Epithelial cell of prostate (primary cell): ENCODE data around the gene FAHD1.
A peak's percentile ranks its signal among the peaks of the same experiment; 100 is the strongest.

Experiments used
- DNase-seq: peaks from one replicate; pipeline ENCODE4 v3.0.0-alpha.2; 2011; ENCODE audit warnings: low read depth, low spot score
- H3K27ac ChIP-seq: fragments of 450-650 bp; 2 replicates; pipeline ENCODE4 v1.5.1; 2017; ENCODE audit warnings: mild to moderate bottlenecking

Gene FAHD1

DNA sequence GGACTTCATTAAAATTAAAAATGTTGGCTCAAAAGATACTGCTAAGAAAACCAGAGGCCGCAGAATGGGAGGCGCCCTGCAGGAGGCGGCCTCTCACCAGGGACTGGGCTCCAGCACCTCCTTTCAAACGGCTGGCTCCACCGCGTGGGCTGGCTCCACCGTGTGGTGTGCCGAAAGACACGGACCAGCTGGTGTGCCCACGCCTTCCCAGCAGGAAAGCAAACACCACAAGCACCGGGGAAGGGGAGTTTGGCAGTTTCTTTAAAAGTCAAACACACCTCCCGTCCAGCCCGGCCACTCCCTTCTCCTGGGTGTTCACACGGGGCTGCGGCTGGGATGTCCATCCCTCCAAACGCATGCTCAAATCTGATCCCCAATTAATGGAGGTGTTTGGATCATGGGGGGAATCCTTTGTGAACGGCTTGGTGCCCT lies 14.3 kb upstream of the FAHD1 start:
- H3K27ac ChIP-seq, result no peak overlapping the region
- peak; percentile 26 for DNase-seq

DNA sequence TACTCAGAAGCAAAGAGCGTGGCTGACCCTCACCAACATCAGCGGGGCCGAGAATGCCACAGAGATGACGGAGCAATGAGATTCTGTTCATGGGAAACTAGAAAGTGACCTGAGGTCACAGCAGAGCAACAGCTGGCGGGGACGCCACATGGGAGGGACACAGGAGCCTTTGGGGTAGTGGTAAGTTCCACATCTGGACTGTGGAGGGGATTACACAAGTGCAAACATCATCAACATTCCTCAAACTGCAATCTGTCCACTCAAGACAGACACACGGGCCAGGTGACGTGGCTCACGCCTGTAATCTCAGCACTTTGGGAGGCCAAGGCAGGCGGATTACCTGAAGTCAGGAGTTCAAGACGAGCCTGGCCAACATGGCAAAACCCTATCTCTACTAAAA lies 11.5 kb upstream of the FAHD1 start:
- H3K27ac ChIP-seq, result no peak overlapping the region
- no peak for DNase-seq

DNA sequence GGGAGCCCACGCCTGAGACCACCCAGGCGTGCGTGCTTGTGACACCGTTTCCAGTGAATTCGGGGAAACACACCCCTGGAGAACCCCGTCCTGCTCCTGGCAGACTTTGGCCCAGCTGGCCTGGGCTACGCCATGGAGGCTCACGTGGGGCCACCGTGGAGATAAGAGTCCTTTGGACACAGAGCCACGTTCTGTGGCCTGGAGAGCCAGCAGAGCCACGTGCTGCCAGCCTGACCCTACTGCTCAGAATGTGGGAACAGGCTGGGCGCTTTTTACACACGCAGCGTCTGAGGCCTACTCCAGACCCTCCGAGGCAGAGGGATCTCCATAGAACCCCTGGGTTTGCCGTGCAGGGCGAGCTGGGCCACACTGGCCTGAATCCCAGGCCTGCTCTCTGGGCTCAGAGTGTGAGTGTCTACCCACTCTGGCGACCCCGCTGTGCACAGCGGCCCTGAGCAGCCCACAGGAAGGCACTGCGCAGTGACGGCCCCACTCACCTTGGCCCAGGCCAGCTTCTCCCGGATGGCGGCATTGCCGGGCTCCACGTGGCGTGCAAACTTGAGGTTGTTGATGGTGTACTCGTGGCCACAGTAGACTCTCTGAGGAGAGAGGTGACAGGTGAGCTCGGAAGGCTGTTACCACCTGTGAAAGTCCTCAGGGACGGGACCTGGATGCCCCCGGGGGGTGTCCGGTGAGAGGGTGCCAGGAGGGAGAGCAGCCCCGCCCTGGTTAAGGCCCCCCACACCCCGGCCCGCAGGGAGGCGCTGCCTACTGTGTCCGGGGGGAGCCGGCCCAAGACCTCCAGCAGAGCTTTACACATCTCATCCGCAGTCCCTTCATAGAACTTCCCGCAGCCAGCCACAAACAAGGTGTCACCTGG lies 10.4 kb upstream of the FAHD1 start:
- DNase-seq, result no peak
- no peak overlapping the region for H3K27ac ChIP-seq

DNA sequence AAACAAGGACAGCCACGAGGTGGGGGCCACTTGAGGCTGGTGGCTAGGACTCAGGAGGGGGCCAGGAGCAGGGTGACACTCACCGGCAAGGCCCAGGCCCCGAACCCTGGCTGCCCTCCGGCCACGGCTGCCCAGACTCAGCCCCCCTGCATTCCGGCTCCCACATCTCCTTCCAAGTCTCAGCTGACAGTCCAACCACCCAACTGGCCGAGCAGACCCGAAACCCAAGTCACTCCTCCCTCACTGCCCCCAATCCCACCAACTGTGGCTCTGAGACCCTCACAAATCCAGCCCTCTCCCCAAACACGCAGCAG lies 9.8 kb upstream of the FAHD1 start:
- no peak for DNase-seq
- H3K27ac ChIP-seq, result no peak overlapping the region

DNA sequence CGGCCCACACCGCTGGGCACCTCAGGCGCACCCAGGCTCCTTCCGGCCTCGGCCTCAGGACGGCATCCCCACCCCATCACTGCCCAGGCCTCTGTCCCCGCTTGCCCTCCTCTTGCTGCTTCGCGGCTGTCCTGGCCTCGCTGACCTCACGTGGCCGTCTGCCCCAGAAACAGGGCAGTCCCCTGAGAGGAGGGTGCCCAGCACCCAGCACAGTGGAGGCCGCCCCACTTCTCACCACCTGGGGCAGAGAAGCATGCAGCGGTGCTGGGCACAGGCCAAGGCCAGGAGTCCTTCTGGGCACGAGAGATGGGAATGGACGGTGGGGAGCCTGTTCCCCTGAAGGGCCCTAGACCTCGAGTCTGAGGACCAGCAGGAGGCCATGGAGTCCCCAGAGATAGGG lies 9.3 kb upstream of the FAHD1 start:
- DNase-seq, result no peak
- H3K27ac ChIP-seq, result no peak overlapping the region

DNA sequence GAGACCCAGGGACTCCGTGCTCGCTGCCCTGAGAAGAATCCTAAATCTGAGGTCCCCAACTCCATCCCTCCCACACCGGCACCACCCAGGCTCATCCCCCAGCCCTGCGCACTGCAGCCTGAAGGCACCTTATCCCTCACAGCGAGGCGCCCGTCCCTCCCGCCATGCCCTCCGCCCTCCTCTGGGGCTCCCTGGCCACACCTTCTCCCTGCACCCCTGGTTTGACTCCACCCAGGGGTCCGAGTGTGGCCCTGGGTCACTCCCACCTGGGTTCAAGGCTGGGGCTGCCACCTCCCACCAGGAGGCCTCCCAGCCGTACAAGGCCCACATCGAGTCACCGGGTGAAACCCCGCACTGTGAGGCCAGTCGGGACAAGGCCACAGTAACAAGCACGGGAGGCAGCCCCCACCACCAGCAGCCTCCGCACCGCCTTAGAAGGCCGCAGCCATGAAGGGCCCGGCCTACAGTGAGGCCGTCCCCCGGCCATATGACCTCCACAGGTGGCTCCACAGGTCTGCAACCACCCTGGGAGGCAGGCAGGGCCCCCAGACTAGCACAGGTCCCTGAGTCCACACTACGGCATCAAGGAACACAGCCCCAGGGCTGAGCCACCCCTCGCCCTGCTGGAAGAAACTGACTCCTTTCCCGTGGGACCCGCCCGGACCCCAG lies 8.7 kb upstream of the FAHD1 start:
- no peak for DNase-seq
- no peak overlapping the region for H3K27ac ChIP-seq

DNA sequence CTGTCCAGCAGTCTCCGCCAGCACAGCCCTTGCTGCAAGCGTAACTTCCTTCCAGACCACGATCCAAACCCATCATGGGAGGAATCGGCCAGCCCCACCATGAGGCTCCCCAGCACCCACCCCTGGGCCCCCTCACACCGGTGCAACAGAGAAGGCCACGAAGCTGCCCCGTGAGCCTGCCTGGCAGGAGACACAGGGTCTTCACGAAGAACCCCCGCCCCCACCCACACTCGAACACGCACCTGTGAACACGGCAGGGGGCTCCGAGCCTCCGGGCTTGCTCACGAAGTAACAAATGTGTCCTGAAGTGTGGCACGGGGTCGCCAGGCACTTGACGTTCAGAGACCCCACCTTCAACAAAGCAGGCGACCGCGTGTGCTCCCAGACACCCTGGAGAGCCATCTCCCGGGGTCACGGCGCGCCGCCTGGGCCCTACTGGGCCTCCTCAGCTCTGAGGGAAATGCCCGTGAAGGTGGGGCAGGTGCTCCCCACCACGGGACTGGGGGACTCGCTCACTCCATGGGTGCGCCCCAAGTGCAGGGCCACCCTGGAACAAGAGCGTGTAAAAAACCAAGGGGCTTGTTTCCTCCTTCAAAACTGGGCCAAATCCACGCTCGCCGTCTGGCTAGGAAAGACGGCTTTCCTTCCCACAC lies 8.0 kb upstream of the FAHD1 start:
- H3K27ac ChIP-seq, result no peak overlapping the region
- DNase-seq, result no peak

DNA sequence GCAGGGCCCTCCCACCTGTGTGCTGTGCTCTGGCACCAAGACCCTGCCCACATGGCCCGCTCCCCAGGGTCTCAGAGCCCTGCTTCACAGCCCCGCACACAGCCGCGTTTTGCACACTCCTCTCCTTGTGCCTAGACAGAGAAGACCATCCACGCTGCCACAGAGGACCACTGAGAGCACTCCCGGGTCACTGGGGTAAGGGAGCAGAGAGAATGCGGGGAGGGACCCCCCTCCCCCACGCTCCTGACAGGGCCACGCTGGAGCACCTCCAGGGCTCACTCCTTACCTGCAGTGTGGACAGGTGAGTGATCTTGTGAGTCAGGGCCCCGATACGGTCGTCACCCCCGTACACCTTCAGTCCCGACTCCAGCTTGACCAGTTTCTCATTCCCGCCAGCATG lies 7.4 kb upstream of the FAHD1 start:
- DNase-seq, result no peak

DNA sequence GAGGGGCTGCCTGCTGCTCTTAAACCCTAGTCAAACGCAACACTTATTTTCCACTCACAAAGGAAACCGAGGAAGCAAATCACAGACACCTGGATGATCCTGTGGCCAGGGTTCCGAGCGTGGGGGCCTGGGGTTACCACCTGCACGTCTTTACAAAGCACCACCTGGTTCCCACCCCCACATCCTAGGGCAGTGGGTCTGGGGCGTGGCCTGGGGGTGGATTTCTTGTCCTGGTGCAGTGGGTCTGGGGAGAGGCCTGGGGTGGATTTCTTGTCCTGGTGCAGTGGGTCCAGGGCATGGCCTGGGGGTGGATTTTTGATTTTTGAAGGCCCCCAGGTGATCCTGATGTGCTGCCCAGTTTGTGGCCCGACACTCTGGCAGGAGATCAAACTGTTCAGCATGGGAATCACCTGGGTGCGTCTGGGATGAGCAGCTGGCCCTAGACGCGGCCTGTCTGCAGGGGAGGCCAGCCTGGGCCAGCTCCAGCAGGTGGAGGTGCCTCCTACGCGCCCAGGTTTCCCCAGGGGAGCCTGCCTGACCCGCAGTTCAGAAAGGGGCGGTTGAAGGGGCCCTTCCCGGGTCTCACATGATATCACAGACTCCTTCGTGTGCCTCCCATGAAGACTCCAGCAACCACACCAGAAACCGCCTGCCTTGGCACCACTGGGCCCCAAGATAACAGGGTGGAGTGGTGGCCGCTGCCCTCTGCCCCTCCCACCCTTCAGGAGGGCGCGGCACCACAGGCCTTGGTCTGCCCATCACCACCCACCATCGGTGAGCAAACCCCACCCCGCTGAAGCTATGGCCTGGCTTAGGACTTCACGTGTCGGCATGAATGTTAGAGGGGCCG lies 6.7 kb upstream of the FAHD1 start:
- DNase-seq, result no peak
- H3K27ac ChIP-seq, result no peak overlapping the region

More for the DNA sequence above, 7.4 kb upstream of the FAHD1 start:
- no peak overlapping the region for H3K27ac ChIP-seq

DNA sequence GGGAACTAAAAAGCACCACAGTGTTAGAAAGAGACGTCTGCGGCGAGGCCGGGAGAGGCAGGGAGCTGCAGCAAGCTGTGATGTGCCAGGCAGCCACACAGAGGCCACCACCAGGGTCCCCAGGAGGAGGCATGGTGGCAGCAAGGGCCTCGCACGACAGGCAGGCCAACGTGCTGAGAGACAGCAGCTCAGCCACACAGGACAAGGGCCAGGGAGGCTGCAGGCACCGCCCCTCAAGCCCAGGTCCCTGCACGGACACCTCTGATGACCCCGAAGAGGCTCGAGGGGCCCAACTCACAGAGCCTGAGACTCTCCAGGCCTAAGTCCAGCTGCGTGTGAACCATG lies 6.1 kb upstream of the FAHD1 start:
- no peak for DNase-seq

DNA sequence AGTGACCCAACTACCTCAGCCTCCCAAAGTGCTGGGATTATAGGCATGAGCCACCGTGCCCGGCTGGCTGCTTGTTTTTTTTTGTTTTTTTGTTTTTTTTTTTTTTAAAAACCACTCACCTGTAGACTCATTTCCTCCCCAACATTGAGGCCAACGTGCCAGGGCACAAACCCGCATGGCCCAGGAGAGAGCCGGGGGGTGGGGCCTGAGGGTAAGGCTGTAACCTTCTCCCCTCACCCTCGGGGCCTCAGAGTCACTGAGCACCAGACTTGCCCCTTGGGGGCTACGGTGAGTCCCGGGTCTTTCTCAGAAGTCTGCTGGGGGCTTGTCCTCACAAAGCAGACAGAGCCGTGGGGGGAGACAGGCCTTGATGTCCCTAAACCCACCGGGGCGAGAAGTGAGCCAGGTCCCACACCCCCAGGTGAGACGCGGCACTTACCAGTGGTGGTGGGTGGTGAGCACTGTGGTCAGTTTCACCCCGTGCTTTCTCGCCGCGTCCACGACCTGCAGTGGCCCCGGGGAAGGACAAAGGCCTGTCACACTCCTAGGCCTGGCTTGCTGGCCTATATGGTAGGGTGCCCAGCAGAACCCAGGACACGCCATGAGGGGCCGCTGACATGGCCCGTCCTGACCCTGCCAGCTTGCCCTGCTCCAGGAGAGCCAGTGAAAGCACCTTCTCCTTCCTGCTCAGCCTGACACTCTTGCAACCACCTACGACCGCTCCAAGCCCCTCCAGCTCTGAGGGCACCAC lies 5.0 kb upstream of the FAHD1 start:
- peak; percentile 24 for DNase-seq
- H3K27ac ChIP-seq, result peak overlapping the region; percentile 34

More for the DNA sequence above, 6.1 kb upstream of the FAHD1 start:
- no peak overlapping the region for H3K27ac ChIP-seq

DNA sequence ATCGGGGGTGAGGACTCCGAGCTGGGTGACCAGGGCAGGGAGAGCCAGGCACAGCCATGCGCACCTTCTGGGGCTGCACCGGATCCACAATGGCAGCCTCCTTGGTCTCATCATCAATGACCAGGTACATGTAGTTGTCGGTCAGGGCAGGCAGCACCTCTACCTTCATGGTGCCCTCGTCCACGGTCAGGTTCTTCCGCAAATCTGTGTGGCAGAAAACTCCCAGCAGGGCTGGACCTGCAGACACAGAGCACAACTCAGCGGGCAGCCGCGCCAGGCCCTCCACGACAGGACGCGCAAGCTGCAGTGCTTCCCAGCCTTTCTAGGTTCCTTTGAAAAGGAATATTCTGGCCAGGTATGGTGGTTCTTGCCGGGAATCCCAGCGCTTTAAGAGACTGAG lies 4.2 kb upstream of the FAHD1 start:
- no peak for DNase-seq
- H3K27ac ChIP-seq, result no peak overlapping the region

DNA sequence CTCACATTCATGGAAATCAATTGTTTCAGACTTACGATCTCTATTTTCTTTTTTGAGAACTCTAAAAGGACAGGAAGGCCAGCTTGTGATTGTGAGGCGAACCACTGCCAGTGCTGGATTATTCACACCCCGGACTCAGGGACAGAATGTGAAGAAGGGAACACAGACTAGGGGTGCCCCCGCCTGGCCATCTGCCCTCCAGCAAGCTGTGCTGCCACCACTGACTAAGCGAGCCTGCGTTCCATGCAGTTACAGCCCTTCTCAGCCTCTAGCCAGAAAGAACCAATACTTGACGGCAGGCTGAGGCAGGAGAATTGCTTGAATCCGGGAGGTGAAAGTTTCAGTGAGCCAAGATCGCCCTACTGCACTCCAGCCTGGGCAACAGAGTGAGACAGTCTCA lies 3.2 kb upstream of the FAHD1 start:
- no peak for DNase-seq
- H3K27ac ChIP-seq, result no peak overlapping the region

DNA sequence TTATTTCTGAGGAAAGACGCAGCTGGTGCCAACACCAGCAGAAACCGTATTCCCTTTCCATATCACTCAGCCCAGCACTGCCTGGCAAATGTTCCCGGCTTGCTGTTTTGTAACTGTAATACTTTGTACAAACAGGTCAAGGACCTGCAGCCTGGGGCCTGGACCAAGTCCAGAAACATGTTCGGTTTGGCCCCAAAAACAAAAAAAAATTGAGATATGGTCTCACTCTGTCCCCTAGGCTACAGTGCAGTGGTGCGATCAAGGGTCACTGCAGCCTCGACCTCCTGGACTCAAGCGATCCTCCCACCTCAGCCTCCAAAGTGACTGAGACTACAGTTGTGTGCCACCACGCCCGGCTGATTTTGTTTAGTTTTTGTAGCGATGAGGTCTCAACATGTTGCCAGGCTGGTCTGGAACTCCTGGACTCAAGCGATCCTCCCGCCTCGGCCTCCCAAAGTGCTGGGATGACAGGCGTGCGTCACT lies 1.6 kb upstream of the FAHD1 start:
- no peak for DNase-seq
- peak overlapping the region; percentile 63 for H3K27ac ChIP-seq

DNA sequence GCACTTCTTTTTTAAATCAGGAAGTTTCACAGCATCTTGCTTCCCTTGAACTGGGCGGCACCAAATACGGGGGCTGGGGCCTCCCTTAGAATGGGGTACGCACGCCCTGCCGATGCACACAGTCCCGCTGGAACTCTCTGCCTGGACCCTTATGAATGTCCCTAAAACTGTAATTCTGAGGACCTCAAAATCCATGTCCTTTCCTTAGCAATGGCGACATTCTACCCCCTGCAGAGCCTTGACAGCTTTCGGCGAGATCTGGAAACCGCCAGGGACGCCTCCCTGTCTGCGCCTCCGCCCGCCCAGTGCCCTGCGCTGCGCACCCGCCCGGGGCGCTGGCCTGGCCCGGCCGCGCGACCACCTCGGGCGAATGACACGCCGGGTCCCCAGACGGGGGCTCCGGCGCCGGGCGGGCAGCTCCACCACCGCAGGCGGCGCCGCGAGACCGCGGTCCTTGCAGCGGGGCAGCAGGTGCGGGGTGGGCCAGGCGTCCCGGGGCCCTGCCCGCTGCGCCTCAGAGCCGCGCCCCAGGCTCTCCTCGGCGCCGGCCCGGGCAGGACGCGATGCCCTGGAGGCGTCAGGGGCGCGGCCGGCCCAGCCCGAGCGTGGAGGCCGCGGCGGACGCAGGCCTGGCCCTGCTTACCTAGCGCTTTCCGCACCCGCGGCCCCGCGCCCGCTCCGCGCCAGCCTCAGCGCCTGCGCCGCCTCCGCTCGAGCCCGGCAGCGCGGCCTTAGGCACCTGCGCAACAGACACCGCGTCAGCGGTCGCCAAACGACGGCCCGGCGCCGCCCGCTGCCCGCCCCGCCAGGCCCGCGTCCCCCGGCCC lies 929 bp upstream of the FAHD1 start:
- DNase-seq, result no peak
- peak overlapping the region; percentile 63 for H3K27ac ChIP-seq

DNA sequence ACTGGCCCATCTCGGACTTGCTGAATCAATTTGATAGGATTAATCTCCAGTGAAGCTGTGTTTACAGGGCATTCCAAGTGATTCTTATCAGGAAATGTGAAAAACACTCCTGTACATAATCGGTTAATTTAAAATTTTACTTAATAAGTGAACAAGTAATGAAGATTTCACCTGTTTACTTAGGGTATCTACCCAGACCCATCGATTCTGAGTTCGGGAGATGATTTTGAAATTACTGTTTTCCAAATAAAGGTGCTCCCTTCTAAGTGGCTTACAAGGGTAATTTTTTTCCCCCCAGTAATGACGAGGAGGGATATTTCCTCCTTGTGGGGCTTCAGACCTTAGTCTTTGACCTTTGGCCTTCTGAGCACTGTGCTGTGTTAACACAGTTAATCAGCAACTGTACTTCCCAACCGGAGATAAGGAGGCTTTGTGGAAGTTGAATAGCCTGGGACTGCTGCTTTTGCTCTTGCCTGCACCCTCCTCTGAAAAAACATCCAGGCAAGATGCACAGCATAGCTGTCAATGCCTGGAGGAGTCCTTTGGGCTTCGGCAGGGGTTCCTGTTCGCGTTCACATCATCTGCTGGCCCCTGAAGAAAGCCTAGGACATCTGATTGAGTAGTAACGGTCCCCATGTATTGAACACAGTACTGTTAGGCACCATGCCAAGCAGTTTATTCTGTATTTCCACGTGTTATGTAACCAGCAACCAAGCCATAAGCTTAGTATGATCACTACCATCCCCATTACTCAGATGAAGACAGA lies 1.8 kb downstream of the FAHD1 start:
- no peak overlapping the region for H3K27ac ChIP-seq
- DNase-seq, result no peak

DNA sequence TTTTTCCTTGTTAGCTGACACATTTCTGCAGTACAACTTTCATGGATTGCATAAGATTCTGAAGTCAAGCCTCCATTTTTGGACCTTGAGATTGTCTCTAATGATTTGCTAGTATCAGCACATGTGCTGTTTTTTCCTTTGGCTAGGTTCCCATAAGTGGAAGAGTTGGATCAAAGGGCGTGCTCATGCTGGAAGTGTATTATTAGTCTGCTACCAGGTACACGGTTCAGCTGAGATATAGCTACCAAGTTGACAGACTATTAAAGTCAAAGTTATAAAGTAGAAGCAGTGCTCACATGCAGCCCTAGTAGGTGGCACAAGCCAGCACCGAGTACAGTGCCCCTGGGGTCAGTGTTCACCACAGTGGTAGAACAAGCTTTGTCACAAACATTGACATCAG lies 3.2 kb downstream of the FAHD1 start:
- no peak for DNase-seq
- no peak overlapping the region for H3K27ac ChIP-seq
